NT2/D1 (cell line): Measurements from ENCODE around the gene TRAF7.

ENCODE experiments used
- DNase-seq: peaks from one replicate; pipeline ENCODE4 v3.0.0-alpha.2; 2011; ENCODE audit warnings: low read depth, low spot score
- H3K27me3 ChIP-seq: 2 replicates; pipeline ENCODE4 v1.6.0; 2011; ENCODE audit warnings: mild to moderate bottlenecking; ENCODE audit not compliant: insufficient read length, insufficient read depth
- H3K36me3 ChIP-seq: 2 replicates; pipeline ENCODE4 v1.6.1; 2011; ENCODE audit warnings: mild to moderate bottlenecking, low read length, mixed read lengths; ENCODE audit not compliant: insufficient read depth, insufficient read length
- H3K4me1 ChIP-seq: 2 replicates; pipeline ENCODE4 v1.5.1; 2011; ENCODE audit not compliant: insufficient read depth, insufficient read length
- H3K4me3 ChIP-seq: 2 replicates; pipeline ENCODE4 v1.5.1; 2011; ENCODE audit warnings: low read depth; ENCODE audit not compliant: insufficient read length
- H3K9ac ChIP-seq: 2 replicates; pipeline ENCODE4 v1.6.0; 2011; ENCODE audit warnings: low read depth; ENCODE audit not compliant: insufficient read length
- H3K9me3 ChIP-seq: 2 replicates; pipeline ENCODE4 v1.5.1; 2011; ENCODE audit warnings: mild to moderate bottlenecking, low read length; ENCODE audit not compliant: insufficient read depth
- SUZ12 ChIP-seq: IDR thresholded peaks from 2 replicates; pipeline ENCODE4 v1.6.1; 2011; ENCODE audit not compliant: insufficient read length, insufficient read depth; ENCODE audit errors: extremely low read depth
- YY1 ChIP-seq: IDR thresholded peaks from 2 replicates; pipeline ENCODE4 v1.6.1; 2011; ENCODE audit not compliant: insufficient read length, insufficient read depth
- ZNF274 ChIP-seq: IDR thresholded peaks from 2 replicates; pipeline ENCODE4 v1.6.1; 2011; ENCODE audit warnings: mild to moderate bottlenecking, low read depth, low read length

The TRAF7 gene

GRCh38 chr16:2158262-2158638 is 2.7 kb downstream of the TRAF7 start:
- Histone ChIP-seq H3K4me3 (no peak overlapping the region), H3K4me1 (peaks cover 57% of the 10 kb centered on the region), H3K9ac (peak overlapping the region; percentile 96), H3K36me3 (peaks cover 59% of the 10 kb centered on the region), H3K27me3 (no peaks in the 10 kb centered on the region), H3K9me3 (no peaks in the 10 kb centered on the region)
- no peak for DNase-seq
- TF ChIP-seq YY1 (no peak), SUZ12 (no peak), ZNF274 (no peak)

DNA sequence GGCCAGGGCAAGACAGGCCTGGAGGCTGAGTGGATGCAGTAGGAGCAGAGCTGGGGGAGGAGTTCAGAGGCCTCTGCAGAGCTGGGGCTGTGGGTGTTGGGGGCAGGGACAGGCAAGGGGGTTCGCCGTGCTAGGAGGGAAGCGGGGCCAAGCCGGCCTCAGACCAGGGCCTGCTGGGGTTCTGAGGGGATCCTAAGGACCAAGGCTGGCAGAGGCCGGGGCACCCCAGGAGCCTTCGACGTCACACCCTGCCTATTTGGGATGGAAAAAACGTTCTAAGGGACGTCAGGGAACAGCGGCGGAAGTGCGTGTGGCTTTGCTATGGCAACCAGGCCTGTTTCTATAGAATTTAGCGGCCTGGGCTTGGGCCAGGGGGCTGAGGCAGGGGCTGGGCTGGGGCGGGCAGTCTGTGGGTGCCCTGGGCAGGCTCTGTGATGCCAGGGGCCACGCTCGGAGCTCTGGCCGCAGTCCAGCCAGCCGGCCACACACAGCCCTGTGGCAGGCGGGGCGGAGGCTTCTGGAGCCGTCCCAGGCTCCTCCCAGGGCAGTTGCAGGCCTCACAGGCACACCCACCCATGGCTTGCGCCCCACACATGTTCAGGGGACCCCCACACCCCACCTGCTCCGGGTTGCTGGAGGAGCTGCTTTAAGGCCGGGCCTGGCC is 3.7 kb downstream of the TRAF7 start:
- peaks cover 59% of the 10 kb centered on the region for H3K36me3 ChIP-seq
- no peaks in the 10 kb centered on the region; the same call in 1 of the 2 replicates for H3K9me3 ChIP-seq
- TF ChIP-seq ZNF274 (no peak), SUZ12 (no peak), YY1 (no peak)
- H3K4me1 ChIP-seq = peaks cover 61% of the 10 kb centered on the region
- no peaks in the 10 kb centered on the region for H3K27me3 ChIP-seq
- H3K9ac ChIP-seq = peak overlapping the region; percentile 96
- no peak overlapping the region for H3K4me3 ChIP-seq
- DNase-seq = no peak

- peaks cover 61% of the 10 kb centered on the region for H3K36me3 ChIP-seq
- no peaks in the 10 kb centered on the region; the same call in 1 of the 2 replicates for H3K9me3 ChIP-seq
- DNase-seq = no peak
- H3K27me3 ChIP-seq = no peaks in the 10 kb centered on the region
- H3K4me3 ChIP-seq = no peak overlapping the region
- peak overlapping the region; percentile 74 for H3K9ac ChIP-seq
- TF ChIP-seq SUZ12 (no peak), ZNF274 (no peak), YY1 (no peak)
- peaks cover 64% of the 10 kb centered on the region for H3K4me1 ChIP-seq
Observed at GRCh38 chr16:2160915-2161551, 5.5 kb downstream of the TRAF7 start.

- no peak for TF ChIP-seq YY1
- TF ChIP-seq ZNF274 = no peak
- TF ChIP-seq SUZ12 = no peak
- peaks cover 66% of the 10 kb centered on the region for H3K36me3 ChIP-seq
- no peak for DNase-seq
Observed at GRCh38 chr16:2161911-2162310, 6.3 kb downstream of the TRAF7 start.

GRCh38 chr16:2162676-2163118 is 7.1 kb downstream of the TRAF7 start:
- Histone ChIP-seq H3K4me3 (no peak overlapping the region), H3K9ac (peak overlapping the region; percentile 51), H3K36me3 (peaks cover 66% of the 10 kb centered on the region), H3K27me3 (no peaks in the 10 kb centered on the region), H3K4me1 (peaks cover 53% of the 10 kb centered on the region), H3K9me3 (no peaks in the 10 kb centered on the region; the same call in 1 of the 2 replicates)
- TF ChIP-seq ZNF274 (no peak), SUZ12 (no peak), YY1 (no peak)
- no peak for DNase-seq

More at GRCh38 chr16:2161911-2162310, 6.3 kb downstream of the TRAF7 start:
- H3K4me1 ChIP-seq = peaks cover 61% of the 10 kb centered on the region
- no peaks in the 10 kb centered on the region for H3K27me3 ChIP-seq
- peak overlapping the region; percentile 64 for H3K9ac ChIP-seq
- no peaks in the 10 kb centered on the region; the same call in 1 of the 2 replicates for H3K9me3 ChIP-seq
- H3K4me3 ChIP-seq = no peak overlapping the region

DNA sequence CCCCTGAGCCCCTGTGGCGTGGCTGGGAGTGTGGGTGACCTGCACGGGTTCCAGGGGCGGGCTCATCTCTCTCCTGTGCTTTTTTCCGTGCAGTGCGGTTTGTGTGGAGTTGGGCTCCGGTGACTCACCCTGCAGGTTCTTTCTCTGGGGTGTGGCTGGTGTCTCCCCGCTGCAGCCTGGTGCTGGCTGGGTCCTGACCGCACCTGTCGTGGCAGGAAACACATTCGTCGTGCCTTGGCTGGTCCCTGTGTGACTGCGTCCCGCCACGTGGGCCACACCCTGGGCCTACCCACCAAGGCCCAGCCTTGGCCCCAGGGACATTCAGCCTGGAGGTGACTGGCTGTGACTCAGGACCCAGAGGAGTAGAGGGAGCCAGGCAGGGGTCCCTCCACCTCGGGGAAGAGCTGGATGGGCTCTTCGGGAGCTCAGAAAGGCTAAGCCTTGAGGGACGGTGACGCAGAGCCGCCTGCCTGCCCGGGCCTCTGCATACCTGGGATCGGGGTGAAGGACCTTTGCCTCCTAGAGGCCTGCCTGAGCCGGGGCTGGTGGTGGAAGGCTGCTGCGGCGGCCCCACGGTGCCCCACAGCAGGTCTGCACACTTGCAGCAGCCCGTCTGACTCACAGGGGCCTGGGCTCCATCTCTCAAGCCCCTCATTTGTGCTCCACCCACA is 7.8 kb downstream of the TRAF7 start:
- peak overlapping the region; percentile 51 for H3K9ac ChIP-seq
- peaks cover 51% of the 10 kb centered on the region for H3K4me1 ChIP-seq
- H3K9me3 ChIP-seq = no peaks in the 10 kb centered on the region; the same call in 1 of the 2 replicates
- no peak overlapping the region for H3K4me3 ChIP-seq
- no peak for TF ChIP-seq YY1
- no peak for TF ChIP-seq ZNF274
- peaks cover 66% of the 10 kb centered on the region for H3K36me3 ChIP-seq
- H3K27me3 ChIP-seq = no peaks in the 10 kb centered on the region
- DNase-seq = no peak

DNA sequence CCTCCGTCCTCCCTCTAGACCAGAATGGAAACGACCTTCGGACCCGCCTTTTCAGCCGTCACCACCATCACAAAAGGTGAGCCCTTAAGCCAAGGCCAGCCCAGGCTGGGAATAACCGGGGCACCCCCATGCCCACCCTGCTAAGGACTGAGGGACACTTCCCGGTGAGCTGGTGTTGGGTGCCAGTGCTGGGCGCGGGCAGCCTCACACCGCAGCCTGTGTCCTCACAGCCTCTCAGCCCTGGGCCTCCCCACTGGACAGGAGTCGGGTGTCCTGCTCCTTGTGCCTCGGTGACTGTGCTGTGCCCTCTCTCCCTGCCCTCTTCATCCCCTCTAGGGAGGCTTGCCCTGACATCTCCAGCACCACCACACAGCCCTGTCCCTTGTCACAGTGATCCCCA is 10.3 kb downstream of the TRAF7 start:
- H3K9ac ChIP-seq = no peak overlapping the region
- H3K4me1 ChIP-seq = peaks cover 36% of the 10 kb centered on the region
- H3K4me3 ChIP-seq = no peak overlapping the region
- TF ChIP-seq SUZ12 (no peak), ZNF274 (no peak), YY1 (no peak)
- no peaks in the 10 kb centered on the region; the same call in 1 of the 2 replicates for H3K9me3 ChIP-seq
- no peak for DNase-seq
- H3K36me3 ChIP-seq = peaks cover 81% of the 10 kb centered on the region
- H3K27me3 ChIP-seq = no peaks in the 10 kb centered on the region
